Neuronal stem cell (in vitro differentiated cells): ENCODE results near the gene HUNK.

Experiments
- DNase-seq: peaks from one replicate; pipeline ENCODE4 v3.0.0-alpha.2; 2013; ENCODE audit warnings: low spot score
- H2AFZ ChIP-seq: one replicate; pipeline ENCODE4 v1.6.1; 2013; ENCODE audit warnings: mild to moderate bottlenecking, low read length, inconsistent platforms
- H2AK5ac ChIP-seq: 2 replicates; pipeline ENCODE4 v1.6.1; 2013; ENCODE audit warnings: low read depth, mild to moderate bottlenecking, inconsistent platforms, low read length, moderate library complexity, mixed read lengths
- H2BK120ac ChIP-seq: 2 replicates; pipeline ENCODE4 v1.6.1; 2013; ENCODE audit warnings: low read depth, mild to moderate bottlenecking, inconsistent platforms, low read length, moderate library complexity, mixed read lengths
- H2BK12ac ChIP-seq: one replicate; pipeline ENCODE4 v1.6.1; 2013; ENCODE audit warnings: low read length, inconsistent platforms
- H2BK15ac ChIP-seq: 2 replicates; pipeline ENCODE4 v1.6.1; 2013; ENCODE audit warnings: mild to moderate bottlenecking, low read length, inconsistent platforms, mixed read lengths
- H2BK5ac ChIP-seq: one replicate; pipeline ENCODE4 v1.6.1; 2013; ENCODE audit warnings: inconsistent platforms, mild to moderate bottlenecking, low read length, moderate library complexity
- H3K14ac ChIP-seq: one replicate; pipeline ENCODE4 v1.6.1; 2013; ENCODE audit warnings: low read length, inconsistent platforms
- H3K18ac ChIP-seq: 2 replicates; pipeline ENCODE4 v1.6.1; 2013; ENCODE audit warnings: low read length, inconsistent platforms
- H3K23ac ChIP-seq: 2 replicates; pipeline ENCODE4 v1.6.1; 2013; ENCODE audit warnings: low read depth, mild to moderate bottlenecking, mixed read lengths, low read length, inconsistent platforms; ENCODE audit not compliant: poor library complexity
- H3K27ac ChIP-seq: replicated peaks from 3 replicates; pipeline ENCODE4 v1.5.1; 2013; ENCODE audit warnings: low read length, inconsistent platforms
- H3K27me3 ChIP-seq, 3 experiments: 2 replicates each; pipeline ENCODE4 v1.6.1; 2013; ENCODE audit warnings: low read length in 3 of 3, mild to moderate bottlenecking in 2 of 3, inconsistent platforms in 1 of 3, low read depth in 1 of 3, mixed read lengths in 1 of 3, moderate library complexity in 1 of 3; ENCODE audit not compliant: control insufficient read depth in 3 of 3, insufficient read depth in 3 of 3
- H3K36me3 ChIP-seq, 2 donors: replicated peaks in 1 of 2; 2 replicates each; pipeline ENCODE4 v1.6.1; 2013; ENCODE audit warnings: low read length in 2 of 2; ENCODE audit not compliant: control insufficient read depth in 2 of 2, insufficient read depth in 2 of 2
- H3K4ac ChIP-seq: 2 replicates; pipeline ENCODE4 v1.6.1; 2013; ENCODE audit warnings: inconsistent platforms, mild to moderate bottlenecking, low read length, moderate library complexity
- H3K4me1 ChIP-seq, 2 donors: 1 replicate in 1 of 2; 2 replicates in 1 of 2; pipeline ENCODE4 v1.6.1; 2013; ENCODE audit warnings: low read length in 2 of 2, low read depth in 1 of 2; ENCODE audit not compliant: control insufficient read depth in 2 of 2, insufficient read depth in 1 of 2
- H3K4me2 ChIP-seq: one replicate; pipeline ENCODE4 v1.6.1; 2013; ENCODE audit warnings: mild to moderate bottlenecking, low read length, inconsistent platforms; ENCODE audit not compliant: insufficient read depth, poor library complexity, severe bottlenecking
- H3K4me3 ChIP-seq, 2 donors: 2 replicates each; pipeline ENCODE4 v1.5.1; 2013; ENCODE audit warnings: low read length in 2 of 2, mild to moderate bottlenecking in 2 of 2, inconsistent platforms in 1 of 2, moderate library complexity in 1 of 2
- H3K79me1 ChIP-seq: one replicate; pipeline ENCODE4 v1.6.1; 2013; ENCODE audit warnings: low read depth, mild to moderate bottlenecking, inconsistent platforms, low read length, moderate library complexity
- H3K9ac ChIP-seq: one replicate; pipeline ENCODE4 v1.6.1; 2013; ENCODE audit warnings: mild to moderate bottlenecking, low read depth, low read length, inconsistent platforms; ENCODE audit not compliant: poor library complexity
- H3K9me3 ChIP-seq, 2 donors: replicated peaks in 1 of 2; 2 replicates each; pipeline versions ENCODE3 to v1.6.1; 2013; ENCODE audit warnings: low read length in 2 of 2, mild to moderate bottlenecking in 2 of 2, inconsistent platforms in 1 of 2, low read depth in 1 of 2, mixed read lengths in 1 of 2, moderate library complexity in 1 of 2; ENCODE audit not compliant: control insufficient read depth in 2 of 2, insufficient read depth in 1 of 2
- H4K8ac ChIP-seq: one replicate; pipeline ENCODE4 v1.6.1; 2013; ENCODE audit warnings: low read depth, mild to moderate bottlenecking, inconsistent platforms, low read length, moderate library complexity
- H4K91ac ChIP-seq: one replicate; pipeline ENCODE4 v1.6.1; 2013; ENCODE audit warnings: low read length, low read depth, mild to moderate bottlenecking, inconsistent platforms; ENCODE audit not compliant: poor library complexity
- WGBS, 2 donors: extraction: QIAGEN DNeasy Blood & Tissue Kit; methylation state at CpG; one replicate each; pipeline ENCODE4 v1.1.7; 2013; ENCODE audit warnings: missing lambda C conversion rate in 2 of 2, mixed read lengths in 1 of 2; ENCODE audit not compliant: insufficient read length in 2 of 2, insufficient replicate concordance in 1 of 2; ENCODE audit errors: extremely low coverage in 2 of 2; 5-methylcytosine and 5-hydroxymethylcytosine counted together

HUNK gene

GRCh38 chr21:31943561-31943960 lies 70.7 kb downstream of the HUNK start:
- Histone ChIP-seq H2BK12ac (no peak overlapping the region), H3K4me1 (peaks cover 0 to 3% of the 10 kb centered on the region in 2 donors), H3K36me3 (peaks cover 16 to 65% of the 10 kb centered on the region in 2 donors), H3K9ac (no peak overlapping the region), H3K4me2 (no peak overlapping the region), H3K18ac (no peak overlapping the region), H2BK120ac (no peak overlapping the region), H3K27me3 (no peaks in the 10 kb centered on the region), H2AK5ac (no peak overlapping the region), H3K4ac (no peak overlapping the region), H3K79me1 (peaks cover 1% of the 10 kb centered on the region), H2BK5ac (no peak overlapping the region), H2AFZ (no peak overlapping the region), H3K27ac (no peak overlapping the region), H4K8ac (no peak overlapping the region), H2BK15ac (no peak overlapping the region), H4K91ac (no peak overlapping the region), H3K9me3 (peaks cover 2 to 8% of the 10 kb centered on the region in 2 donors), H3K4me3 (no peak overlapping the region), H3K14ac (no peak overlapping the region), H3K23ac (no peak overlapping the region)
- DNase-seq, result no peak
- WGBS, 2 donors, result no CpG with 5 or more reads among the region's 1 CpG

GRCh38 chr21:31945141-31945540 lies 72.3 kb downstream of the HUNK start:
- no peak overlapping the region for H4K8ac ChIP-seq
- no peak overlapping the region for H2BK120ac ChIP-seq
- no peak overlapping the region for H3K4me3 ChIP-seq
- H3K4me1 ChIP-seq, result peaks cover 0 to 3% of the 10 kb centered on the region in 2 donors
- no peak overlapping the region for H2BK15ac ChIP-seq
- no peak overlapping the region for H3K14ac ChIP-seq
- H3K27me3 ChIP-seq, result no peaks in the 10 kb centered on the region
- WGBS, 2 donors, result no CpG with 5 or more reads among the region's 5 CpGs
- H3K79me1 ChIP-seq, result no peaks in the 10 kb centered on the region
- H3K27ac ChIP-seq, result no peak overlapping the region
- H2AFZ ChIP-seq, result no peak overlapping the region
- no peak overlapping the region for H3K4ac ChIP-seq
- no peak overlapping the region for H3K23ac ChIP-seq
- H3K18ac ChIP-seq, result no peak overlapping the region
- DNase-seq, result no peak
- H4K91ac ChIP-seq, result no peak overlapping the region
- H2AK5ac ChIP-seq, result no peak overlapping the region
- peaks cover 2 to 8% of the 10 kb centered on the region in 2 donors for H3K9me3 ChIP-seq
- no peak overlapping the region for H2BK12ac ChIP-seq
- no peak overlapping the region for H3K4me2 ChIP-seq
- peaks cover 22 to 81% of the 10 kb centered on the region in 2 donors for H3K36me3 ChIP-seq
- H2BK5ac ChIP-seq, result no peak overlapping the region
- H3K9ac ChIP-seq, result no peak overlapping the region

- Histone ChIP-seq H3K27me3 (no peaks in the 10 kb centered on the region), H2AK5ac (no peak overlapping the region), H3K79me1 (no peaks in the 10 kb centered on the region), H2BK5ac (peak overlapping the region; percentile 73), H3K27ac (no peak overlapping the region), H2AFZ (no peak overlapping the region), H3K14ac (no peak overlapping the region), H3K4ac (no peak overlapping the region), H3K23ac (no peak overlapping the region), H3K4me2 (no peak overlapping the region), H2BK12ac (no peak overlapping the region), H2BK15ac (no peak overlapping the region), H4K8ac (no peak overlapping the region), H3K9me3 (peaks cover 2 to 6% of the 10 kb centered on the region in 2 donors), H2BK120ac (no peak overlapping the region), H3K36me3 (peaks cover 22 to 81% of the 10 kb centered on the region in 2 donors), H3K4me1 (peaks cover 0 to 3% of the 10 kb centered on the region in 2 donors), H3K9ac (no peak overlapping the region), H3K18ac (no peak overlapping the region), H4K91ac (no peak overlapping the region), H3K4me3 (no peak overlapping the region)
- WGBS, 2 donors, result no CpG with 5 or more reads among the region's 4 CpGs
- DNase-seq, result no peak
These were observed 72.7 kb downstream of the HUNK start for GRCh38 chr21:31945546-31945945.

GRCh38 chr21:31946231-31946630 lies 73.4 kb downstream of the HUNK start:
- no peak overlapping the region for H4K8ac ChIP-seq
- no peak for DNase-seq
- peaks cover 22 to 86% of the 10 kb centered on the region in 2 donors for H3K36me3 ChIP-seq
- peaks cover 0 to 3% of the 10 kb centered on the region in 2 donors for H3K4me1 ChIP-seq
- no peak overlapping the region for H2BK120ac ChIP-seq
- H3K27ac ChIP-seq, result no peak overlapping the region
- no peak overlapping the region for H4K91ac ChIP-seq
- peak overlapping the region; percentile 73 for H2BK5ac ChIP-seq
- H3K4me2 ChIP-seq, result no peak overlapping the region
- H2AFZ ChIP-seq, result no peak overlapping the region
- H3K9me3 ChIP-seq, result peaks cover 2% of the 10 kb centered on the region in 2 donors
- no peak overlapping the region for H3K18ac ChIP-seq
- H3K79me1 ChIP-seq, result no peaks in the 10 kb centered on the region
- H2BK15ac ChIP-seq, result no peak overlapping the region
- no CpG with 5 or more reads among the region's 7 CpGs for WGBS, 2 donors
- H3K14ac ChIP-seq, result no peak overlapping the region
- no peak overlapping the region for H3K23ac ChIP-seq
- peak overlapping the region; percentile 54 for H3K9ac ChIP-seq
- no peak overlapping the region for H2BK12ac ChIP-seq
- no peak overlapping the region for H3K4me3 ChIP-seq
- no peak overlapping the region for H3K4ac ChIP-seq
- H2AK5ac ChIP-seq, result no peak overlapping the region
- no peaks in the 10 kb centered on the region for H3K27me3 ChIP-seq
